HFF-Myc (cell line): ENCODE measurements around the gene MLN.

Experiments used
- DNase-seq: peaks from one replicate; pipeline ENCODE4 v3.0.0-alpha.2; 2011; ENCODE audit warnings: low read depth; ENCODE audit errors: extremely low read depth
- H3K4me3 ChIP-seq: replicated peaks from 2 replicates; pipeline ENCODE4 v1.5.1; 2011; ENCODE audit warnings: low read depth, mild to moderate bottlenecking, control low read depth, low read length
- TF ChIP-seq, protein P1 (sequence below): IDR thresholded peaks from 2 replicates; pipeline ENCODE4 v1.5.1; 2012; ENCODE audit warnings: mild to moderate bottlenecking, low read depth, low read length, control low read depth; ENCODE audit errors: missing control alignments

MLN gene

GRCh38 chr6:33758815-33759216, 45.0 kb downstream of the MLN start:
- TF ChIP-seq, protein P1, sequence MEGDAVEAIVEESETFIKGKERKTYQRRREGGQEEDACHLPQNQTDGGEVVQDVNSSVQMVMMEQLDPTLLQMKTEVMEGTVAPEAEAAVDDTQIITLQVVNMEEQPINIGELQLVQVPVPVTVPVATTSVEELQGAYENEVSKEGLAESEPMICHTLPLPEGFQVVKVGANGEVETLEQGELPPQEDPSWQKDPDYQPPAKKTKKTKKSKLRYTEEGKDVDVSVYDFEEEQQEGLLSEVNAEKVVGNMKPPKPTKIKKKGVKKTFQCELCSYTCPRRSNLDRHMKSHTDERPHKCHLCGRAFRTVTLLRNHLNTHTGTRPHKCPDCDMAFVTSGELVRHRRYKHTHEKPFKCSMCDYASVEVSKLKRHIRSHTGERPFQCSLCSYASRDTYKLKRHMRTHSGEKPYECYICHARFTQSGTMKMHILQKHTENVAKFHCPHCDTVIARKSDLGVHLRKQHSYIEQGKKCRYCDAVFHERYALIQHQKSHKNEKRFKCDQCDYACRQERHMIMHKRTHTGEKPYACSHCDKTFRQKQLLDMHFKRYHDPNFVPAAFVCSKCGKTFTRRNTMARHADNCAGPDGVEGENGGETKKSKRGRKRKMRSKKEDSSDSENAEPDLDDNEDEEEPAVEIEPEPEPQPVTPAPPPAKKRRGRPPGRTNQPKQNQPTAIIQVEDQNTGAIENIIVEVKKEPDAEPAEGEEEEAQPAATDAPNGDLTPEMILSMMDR: no peak
- H3K4me3 ChIP-seq: no peak overlapping the region
- DNase-seq: no peak

DNA sequence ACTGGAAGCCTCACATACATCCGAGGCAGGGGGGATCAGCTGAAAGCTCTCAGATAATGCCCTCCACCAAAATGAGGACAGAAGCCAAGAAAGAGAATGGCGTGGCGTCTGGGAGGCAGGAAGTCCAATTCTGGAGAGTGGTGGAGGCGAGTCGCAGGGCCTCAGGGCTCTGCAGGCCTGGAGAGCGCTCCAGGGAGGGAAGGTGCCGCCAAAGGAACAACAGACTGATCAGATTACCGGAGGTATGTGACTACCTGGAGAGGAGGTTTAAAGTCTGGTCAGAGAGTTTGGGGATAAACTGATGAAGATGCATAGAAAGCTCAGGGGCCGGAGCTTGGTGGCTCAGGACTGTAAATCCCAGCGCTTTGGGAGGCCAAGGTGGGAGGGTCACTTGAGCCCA, 45.9 kb downstream of the MLN start:
- no peak overlapping the region for H3K4me3 ChIP-seq
- TF ChIP-seq, protein P1: no peak
- no peak for DNase-seq

GRCh38 chr6:33757113-33757512, 46.7 kb downstream of the MLN start:
- no peak overlapping the region for H3K4me3 ChIP-seq
- TF ChIP-seq, protein P1: no peak
- no peak for DNase-seq

- DNase-seq: no peak
- H3K4me3 ChIP-seq: no peak overlapping the region
- TF ChIP-seq, protein P1: no peak
These were observed 47.4 kb downstream of the MLN start for GRCh38 chr6:33756211-33756954.

DNA sequence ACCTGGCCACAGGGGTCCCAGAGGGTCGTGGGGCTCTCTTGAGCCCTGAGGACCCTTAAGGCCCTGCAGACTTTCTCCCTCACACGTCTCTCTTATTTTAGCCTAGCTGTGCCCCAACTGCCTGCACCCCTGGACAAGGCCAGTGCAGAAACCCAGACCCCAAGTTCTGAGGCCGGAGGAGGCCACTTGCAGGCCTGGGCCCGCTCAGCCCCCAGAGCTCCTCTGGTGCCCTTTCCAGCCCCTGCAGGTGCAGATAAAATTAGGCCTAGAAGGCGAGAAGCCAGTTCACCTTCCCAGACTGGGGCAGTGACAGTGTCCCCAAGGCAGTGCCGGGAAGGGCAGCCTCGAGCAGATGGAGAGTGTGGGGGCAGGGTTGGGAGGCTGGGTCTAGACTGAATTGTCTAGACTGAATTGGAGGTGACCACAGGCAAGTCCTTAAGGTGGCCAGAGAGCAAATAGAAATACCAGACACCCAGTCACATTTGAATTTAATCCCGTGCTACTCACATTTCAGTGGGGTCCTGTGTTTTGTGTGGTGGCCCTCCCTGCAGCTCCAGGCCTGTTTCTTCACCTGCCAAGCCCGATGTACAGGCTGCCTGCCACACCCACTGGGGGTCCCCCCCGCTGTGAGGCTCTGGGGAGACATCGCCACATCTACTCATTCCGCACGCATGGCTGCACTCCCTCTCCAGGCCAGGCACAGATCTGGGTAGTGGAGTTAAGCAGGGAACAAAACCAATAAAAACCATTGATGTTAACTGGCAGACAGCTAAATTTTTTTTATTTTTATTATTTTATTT, 48.5 kb downstream of the MLN start:
- TF ChIP-seq, protein P1: no peak
- H3K4me3 ChIP-seq: no peak overlapping the region
- DNase-seq: no peak

DNA sequence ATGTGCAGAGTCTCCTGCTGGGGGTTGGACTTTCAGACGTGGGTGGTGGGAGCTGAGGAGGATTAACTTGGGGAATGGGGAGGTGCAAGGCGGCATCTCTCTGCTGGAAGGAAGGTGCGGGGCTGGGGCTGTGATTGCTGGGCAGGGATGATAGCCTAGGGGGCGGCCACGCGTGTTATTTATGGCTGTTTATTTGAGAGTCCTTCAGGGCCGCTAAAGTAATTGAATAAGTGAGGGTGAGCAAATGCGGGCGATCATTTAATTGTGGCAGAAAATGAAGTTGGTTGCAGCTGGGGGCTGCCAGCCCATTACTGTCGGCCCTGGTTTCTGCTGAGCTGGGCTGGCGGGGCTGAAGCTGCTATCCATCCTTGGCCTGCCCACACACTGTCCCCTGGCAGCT, 49.6 kb downstream of the MLN start:
- TF ChIP-seq, protein P1: no peak
- no peak for DNase-seq
- no peak overlapping the region for H3K4me3 ChIP-seq
